Medulla oblongata (tissue), 1 donor: ENCODE data around the gene ESPN.

Source experiments
- DNase-seq: peaks from one replicate; pipeline ENCODE4 v3.0.0-alpha.2; 2015; ENCODE audit errors: extremely low spot score

ESPN gene

DNA sequence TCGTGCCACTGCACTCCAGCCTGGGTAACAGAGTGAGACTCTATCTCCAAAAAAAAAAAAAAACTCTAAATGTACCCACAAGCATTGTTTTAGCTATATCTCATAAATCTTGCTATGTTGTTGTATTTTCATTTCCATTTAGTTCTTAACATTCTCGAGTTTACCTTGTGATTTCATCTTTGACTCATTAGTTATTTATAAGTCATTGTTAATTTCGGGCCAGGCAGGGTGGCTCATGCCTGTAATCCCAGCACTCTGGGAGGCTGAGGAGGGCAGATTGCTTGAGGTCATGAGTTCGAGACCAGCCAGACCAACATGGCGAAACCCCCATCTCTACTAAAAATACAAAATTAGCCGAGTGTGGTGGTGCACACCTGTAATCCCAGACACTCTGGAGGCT lies 16.6 kb upstream of the ESPN start:
- DNase-seq = no peak

DNA sequence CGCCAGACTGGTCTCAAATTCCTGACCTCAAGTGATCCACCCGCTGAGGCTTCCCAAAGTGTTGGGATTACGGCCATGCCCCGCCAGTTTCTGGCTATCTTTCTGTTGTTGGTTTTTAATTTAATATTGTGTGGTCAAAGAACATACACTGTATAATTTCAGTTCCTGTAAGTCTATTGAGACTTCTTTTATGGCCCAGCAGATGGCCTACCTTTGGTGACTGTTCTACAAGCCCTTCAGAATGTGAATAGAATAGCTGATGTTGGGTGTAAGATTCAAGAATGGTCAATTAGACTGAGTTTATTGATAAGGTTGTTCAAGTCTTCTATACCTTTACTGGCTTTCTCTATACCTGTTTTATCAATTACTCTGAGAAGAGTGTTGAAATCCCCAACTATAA lies 15.5 kb upstream of the ESPN start:
- DNase-seq = no peak

- no peak for DNase-seq
These were observed 14.8 kb upstream of the ESPN start for GRCh38 chr1:6409733-6410132.

DNA sequence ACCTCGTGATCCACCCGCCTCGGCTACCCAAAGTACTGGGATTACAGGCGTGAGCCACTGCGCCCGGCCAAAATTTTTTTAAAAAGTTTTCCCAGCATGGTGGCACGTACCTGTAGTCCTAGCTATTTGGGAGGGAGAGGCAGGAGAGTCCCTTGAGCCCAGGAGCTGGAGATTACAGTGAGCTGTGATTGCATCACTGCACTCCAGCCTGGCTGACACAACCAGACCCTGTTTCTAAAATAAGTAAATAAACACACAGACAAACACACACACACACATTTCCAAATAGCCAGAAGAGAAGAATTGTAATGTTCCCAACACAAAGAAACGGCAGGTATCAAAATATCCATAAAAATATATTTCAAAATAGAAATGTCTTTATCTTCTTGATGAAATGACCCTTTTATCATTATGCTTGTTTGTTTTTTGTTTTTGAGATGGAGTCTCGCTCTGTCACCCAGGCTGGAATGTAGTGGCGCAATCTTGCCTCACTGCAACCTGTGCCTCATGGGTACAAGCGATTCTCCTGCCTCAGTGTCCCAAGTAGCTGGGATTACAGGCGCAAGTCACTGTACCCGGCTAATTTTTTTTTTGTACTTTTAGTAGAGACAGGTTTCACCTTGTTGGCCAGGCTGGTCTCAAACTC lies 14.2 kb upstream of the ESPN start:
- no peak for DNase-seq

GRCh38 chr1:6412896-6413295 lies 11.7 kb upstream of the ESPN start:
- DNase-seq = no peak

DNA sequence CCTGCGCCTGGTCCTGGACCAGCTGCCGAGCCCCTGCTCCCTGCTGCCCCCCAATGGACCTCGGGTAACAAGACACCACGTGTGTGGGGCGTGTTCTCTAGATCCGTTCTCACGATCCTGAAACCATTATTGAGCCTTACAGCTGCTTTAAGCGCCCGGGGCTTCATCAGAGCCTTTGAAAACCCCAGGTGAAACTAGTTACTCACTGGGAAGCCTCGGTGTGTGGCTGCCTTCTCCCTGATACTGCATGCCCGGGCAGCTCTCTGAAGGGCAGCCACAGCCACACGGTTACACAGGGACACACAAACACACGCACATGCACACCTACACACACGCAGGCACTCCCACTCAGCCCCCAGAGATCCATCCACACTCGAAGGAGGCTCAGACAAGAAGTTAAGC lies 10.1 kb upstream of the ESPN start:
- no peak for DNase-seq

DNA sequence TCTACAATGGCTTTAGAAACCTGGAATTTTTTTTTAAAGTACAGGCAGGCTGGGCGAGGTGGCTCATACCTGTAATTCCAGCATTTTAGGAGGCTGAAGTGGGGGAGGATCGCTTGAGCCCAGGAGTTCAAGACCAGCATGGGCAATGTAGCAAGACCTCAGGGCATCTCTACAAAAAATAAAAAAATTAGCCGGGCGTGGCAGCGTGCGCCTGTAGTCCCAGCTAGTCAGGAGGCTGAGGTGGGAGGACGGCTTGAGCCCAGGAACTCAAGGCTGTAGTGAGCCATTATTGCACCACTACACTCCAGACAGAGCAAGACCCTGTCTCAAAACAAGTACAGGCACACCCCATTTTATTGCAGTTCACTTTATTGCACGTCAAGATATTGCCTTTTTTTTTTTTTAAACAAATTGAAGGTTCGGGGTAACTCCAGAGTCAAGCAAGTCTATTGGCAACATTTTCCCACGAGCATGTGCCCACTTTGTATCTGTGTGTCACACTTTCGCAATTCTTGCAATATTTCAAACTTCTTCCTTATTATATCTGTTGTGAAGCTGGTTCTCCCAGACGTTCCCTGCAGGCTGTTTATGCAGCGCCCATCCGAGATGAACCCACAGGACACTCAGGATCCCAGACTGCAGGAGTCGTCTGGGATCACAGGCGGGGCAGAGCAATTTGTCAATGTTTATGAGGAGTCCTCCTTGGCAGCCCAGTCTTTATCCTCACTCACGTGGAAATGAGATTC lies 9.5 kb upstream of the ESPN start:
- no peak for DNase-seq

- DNase-seq = no peak
These were observed 8.3 kb upstream of the ESPN start for GRCh38 chr1:6416295-6416656.

- DNase-seq = no peak
These were observed 7.7 kb upstream of the ESPN start for GRCh38 chr1:6416906-6417305.

DNA sequence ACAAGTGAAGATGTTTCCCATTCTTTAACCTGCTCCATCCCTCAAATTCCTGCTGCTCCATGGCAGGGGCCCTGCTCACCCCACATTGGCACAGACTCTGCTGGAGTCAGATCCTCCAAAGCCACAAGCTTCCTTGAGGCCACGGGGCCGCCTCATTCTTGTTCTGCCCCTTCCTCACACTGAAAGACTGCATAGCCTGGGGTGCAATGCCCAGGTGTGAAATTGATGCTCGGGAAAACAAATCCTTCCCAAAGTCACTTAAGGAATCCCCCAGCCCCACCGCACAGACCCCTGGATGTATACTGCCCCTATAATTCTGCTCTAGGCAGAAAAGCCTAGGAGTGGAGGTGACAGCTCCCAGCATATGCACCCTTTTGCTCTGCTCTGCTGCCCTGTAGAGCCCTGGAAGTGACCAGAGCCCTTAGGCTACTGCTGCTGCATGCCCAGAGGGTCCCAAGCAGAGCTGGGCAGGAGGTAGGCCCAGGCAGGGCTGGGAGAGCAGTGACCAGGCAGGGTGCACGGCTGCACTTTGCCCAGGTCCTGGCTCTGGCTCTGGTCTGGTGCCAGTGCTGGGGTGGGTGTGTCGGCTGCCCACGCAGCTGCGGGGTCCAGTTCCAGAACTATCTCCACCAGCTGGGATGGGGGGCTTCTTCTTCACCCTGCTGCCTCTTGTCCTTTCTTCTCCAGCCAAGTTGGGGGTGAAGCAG lies 6.5 kb upstream of the ESPN start:
- DNase-seq = no peak

DNA sequence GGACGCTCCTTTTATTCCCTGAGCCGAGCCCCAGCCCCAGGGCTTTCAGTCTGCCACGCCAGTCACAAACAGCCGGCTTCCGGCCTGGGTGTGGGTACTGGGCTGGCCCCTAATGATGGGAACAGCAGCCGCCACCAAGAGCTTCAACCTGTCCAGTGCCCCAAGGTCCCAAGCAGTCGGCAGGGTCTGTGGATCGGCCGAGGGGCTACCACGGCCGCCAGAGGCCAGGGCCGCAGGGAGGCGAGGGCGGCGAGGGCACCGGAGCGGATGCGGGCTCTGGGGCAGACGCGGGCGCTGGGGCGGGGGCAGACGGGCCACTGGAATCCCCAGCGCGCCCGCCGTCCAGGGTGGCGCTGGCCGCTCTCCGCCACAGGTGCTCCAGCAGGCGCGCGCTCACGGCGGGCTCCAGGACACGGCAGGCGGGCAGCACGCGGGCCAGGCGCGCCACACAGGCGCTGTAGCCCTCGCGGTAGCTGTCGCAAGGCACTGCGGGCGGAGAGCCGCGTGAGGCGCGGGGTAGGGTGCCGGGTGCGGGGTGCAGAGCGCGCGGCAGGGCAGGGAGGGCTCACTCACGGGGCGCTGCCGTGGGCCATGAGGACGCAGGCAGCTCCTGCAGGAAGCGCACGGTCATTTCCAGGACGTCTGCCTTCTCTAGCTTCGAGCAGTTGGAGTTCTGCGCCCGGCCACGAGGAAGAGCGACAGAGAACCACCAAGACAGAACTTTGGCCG lies 5.7 kb upstream of the ESPN start:
- DNase-seq = no peak

DNA sequence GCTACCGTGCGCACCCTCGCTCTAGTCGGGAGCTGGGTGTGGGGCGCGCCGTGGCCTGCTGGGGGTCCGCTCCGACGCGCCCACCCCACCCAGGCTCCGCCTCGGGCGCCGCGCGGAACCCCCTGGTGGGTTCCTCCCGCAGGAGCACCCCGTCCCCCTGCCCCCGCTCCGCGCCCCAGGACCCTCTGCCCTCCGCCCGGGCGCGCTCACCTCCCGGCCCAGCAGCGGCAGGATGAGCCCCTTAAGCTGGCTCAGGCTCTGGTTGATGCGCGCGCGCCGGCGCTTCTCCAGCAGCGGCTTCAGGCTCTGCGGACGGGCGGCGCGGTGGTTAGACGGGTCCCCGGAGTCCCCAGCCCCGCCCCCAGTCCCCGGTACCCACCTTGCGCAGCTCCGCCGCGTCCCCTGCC lies 5.2 kb upstream of the ESPN start:
- DNase-seq = no peak

DNA sequence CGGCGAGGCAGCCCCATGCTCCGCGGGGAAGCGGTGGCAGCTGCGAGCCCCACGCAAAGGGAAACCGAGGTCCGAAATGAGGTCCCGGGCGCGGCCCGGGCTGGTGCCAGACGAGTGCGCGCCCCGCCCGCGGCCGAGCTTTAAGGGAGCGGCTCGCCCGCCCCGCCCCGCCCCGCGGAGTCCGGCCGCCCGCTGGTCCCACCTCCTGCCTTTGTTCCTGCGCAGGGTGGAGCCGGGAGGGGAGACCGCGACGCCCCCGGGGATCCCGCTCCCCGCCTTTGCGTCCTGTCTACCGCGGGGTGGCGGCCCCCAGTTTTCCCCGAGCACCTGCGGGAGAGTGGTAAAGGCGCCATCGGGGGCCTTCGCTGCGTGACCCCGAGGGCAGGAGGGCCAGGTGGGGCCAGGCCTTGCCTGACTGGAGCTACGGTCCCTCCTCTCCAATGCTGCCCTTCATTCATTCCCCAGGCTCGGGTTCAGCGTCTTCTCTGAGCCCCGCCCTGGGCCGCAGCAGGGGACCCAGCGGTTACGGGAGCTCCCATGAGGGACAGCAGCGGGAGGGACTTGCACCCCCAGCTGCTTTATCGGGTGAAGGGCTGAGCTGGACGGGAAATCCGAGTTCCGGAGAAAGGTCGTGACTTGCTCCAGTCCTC lies 4.6 kb upstream of the ESPN start, which contains the start of gene HES2:
Gene HES2 (minus strand): TSS at position 116 of the 650 bp plus-strand sequence. CDS start 99 bp downstream, at position 17.
- no peak for DNase-seq

DNA sequence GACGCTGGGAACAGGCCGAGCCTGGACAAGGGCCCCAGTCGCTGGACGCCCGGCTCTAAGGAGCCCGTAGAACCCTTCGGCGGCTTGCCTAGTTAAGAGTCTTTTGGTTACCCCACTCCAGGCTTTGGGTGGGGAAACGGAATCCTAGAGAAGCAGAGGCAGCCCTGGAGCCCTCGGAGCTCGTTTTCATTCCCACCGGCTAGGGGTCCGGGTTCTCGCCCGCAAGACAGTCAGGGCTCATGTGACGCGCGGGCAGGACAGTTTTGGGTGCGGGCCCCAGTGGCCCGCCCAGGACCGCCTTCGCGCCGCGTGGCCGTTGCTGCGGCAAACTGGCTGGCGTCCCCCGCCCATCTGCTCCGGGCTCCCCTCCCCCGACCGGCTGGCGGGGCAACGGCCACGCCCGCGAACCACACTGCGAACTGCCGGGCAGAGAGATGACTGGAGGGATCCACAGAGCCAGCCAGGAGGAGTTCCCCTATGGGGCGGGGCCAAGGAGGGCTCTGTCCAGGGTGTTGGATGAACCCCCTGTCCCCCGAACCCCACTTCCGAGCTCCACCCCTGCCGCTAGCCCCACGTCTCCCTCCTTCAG lies 4.0 kb upstream of the ESPN start:
- no peak for DNase-seq

DNA sequence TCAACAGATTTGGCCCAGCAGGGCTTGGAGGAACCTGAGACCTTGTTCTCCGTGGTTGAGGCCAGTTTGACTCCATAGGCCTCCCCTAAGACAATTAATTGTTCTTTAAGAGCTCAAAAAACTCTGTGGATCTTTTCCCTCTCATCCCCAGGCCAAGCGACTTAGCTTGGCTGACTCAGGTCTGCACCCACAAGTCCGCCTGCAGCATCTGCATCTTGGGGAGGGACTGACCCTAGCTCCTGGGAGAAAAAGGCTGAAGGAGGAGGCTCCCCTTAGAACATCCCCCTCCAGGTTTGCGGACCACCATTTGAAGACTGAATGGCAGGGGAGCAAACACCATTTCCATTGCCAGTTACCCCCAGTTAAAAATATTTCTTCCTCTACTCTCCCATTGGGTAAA lies 3.3 kb upstream of the ESPN start:
- no peak for DNase-seq

DNA sequence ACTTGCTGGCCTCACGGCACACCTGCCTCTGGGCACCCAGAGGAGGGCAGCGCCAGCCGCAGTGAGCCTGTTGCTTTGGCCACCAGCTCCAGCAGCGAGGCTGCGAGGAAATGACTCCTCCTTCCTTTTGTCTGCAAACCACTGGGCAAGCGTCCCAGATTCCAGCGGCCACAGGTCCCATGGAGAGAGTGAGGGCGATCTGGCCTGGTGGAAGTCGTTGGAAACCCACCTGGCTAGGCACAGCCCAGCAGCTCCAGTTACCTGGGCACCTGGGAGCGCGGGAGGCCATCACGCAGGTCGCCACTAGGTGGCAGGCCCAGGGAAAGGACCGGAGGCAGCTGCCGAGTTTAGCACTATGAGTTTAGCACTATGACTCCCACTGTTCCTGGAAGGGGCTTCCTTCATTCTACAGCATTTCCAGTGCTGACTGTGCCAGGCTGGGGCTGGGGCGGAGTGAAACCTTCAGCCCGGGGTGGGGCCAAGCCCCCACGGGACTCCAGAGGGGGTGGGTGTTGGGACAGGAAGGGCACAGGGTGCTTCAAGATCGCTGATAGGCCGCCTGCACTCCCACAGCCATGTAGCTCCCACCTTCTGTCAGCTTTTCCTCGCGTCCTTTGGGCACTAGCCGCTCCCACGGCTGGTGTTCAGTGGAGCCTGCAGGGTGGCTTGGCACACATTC lies 1.1 kb upstream of the ESPN start:
- no peak for DNase-seq

DNA sequence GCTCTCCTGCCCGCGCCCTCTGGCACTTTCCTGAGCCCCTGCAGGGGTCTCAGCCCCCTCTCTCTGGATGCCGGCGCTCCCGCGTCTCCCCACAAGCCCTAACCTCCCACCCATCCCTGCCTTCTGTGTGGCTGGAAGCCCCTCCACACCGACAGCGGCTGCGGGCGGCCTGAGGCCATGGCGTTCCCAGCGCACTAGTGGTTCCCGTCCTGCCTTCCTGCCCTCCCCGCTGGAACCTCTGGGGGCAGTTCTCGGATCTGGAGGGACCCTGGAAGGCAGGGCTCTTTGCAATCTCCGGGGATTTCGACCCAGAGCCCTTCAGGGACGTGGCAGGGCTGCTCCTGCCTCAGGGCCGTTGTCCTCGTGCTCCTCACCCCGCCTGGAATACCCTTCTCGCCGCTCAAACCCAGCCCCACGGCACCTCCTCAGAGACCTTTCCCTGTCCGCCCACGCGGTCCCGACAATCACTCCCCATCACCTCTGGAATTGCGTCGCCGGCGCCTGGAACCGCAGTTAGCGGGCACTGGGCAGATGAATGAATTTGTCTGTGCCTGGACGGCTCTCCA lies 493 bp upstream of the ESPN start:
- DNase-seq = no peak

- no peak for DNase-seq
These were observed 1.1 kb downstream of the ESPN start for GRCh38 chr1:6425658-6426057.

DNA sequence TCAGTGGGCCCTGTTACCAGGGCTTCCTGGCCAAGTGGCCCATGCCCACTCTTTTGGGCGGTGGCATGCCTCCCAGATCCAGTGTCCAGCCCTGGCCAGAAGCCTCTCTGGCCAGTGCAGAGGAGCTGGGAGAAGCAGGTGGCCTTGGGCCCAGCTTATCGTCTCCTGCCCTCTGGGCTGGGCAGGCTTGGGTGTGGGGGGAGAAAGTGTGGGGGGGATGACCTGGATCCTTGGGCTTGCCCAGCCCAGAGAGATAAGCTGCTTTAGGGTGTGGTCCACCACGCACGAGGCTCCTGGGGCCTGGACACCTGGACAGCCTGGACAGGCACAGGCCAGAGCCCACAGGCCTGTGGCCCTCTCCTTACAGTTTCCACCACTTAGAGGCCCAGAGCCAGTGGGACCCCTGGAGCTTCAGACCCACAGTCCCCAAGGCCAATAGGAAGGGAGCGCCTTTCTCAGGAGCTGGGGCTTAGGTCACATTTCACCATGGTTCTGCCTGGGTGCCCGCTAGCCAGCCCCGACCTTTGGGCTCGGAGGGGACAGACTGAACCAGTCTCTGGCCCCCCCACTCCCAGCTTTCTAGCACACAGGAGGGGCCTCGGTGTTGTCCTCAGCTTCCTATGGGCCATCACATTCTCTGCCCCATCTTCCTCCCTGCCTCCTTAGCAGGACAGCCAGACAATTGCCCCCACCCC lies 1.8 kb downstream of the ESPN start:
- no peak for DNase-seq

DNA sequence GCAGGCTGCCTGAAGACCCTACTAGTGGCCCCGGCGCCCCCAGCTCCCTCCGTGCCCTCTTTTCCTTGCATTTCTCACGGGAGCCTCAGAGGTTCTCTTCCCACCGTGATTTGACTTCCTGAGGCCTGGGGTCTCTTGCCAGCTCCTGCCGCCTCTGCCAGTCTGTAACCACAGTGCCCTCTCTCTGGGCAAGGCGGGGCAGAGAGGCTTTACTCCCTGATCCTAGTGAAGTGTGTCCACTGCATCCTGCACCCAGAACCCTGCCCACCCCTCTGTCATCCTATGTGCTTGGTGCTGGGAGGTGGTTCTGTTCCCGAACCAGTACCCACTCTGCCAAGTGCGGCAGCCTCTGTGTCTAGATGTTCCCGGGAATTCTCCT lies 2.4 kb downstream of the ESPN start:
- DNase-seq = no peak
